Kidney epithelial cell (primary cell): Measurements from ENCODE around the gene RPS27A. TPM values are rescaled to one million over a fixed set of nuclear protein-coding genes. Genes with fewer than 3 reads are reported as not detected.
"Not testable (repeated sequence)": the region's sequence is repeated elsewhere in the genome, so short reads cannot be mapped to it uniquely, and the experiment has no call there.

Experiments
- DNase-seq: peaks from one replicate; pipeline ENCODE4 v3.0.0-alpha.2; 2010; ENCODE audit warnings: low read depth
- H3K27me3 ChIP-seq: 2 replicates; pipeline ENCODE4 v1.6.0; 2011; ENCODE audit warnings: low read length; ENCODE audit not compliant: control insufficient read depth, insufficient read depth
- H3K36me3 ChIP-seq: 2 replicates; pipeline ENCODE4 v1.5.1; 2011; ENCODE audit warnings: low read length; ENCODE audit not compliant: control insufficient read depth, insufficient read depth
- H3K4me3 ChIP-seq: 2 replicates; pipeline ENCODE4 v1.5.1; 2011; ENCODE audit warnings: low read depth, mild to moderate bottlenecking, control low read depth, low read length
- total RNA-seq: library from RNA; depleted of rRNA; stranded (reverse); fragments of >200 nt; gene quantifications from 2 replicates; pipeline ENCODE4 v1.2.3, GENCODE V29; 2015
- TF ChIP-seq, protein P1 (sequence below): IDR thresholded peaks from 2 replicates; pipeline ENCODE4 v1.5.1; 2011; ENCODE audit warnings: mild to moderate bottlenecking, moderate library complexity, low read length, control low read depth, inconsistent platforms; ENCODE audit not compliant: insufficient read depth, poor library complexity, severe bottlenecking

The RPS27A gene
- total RNA-seq: 3,043 and 3,295 TPM in 2 replicates

DNA sequence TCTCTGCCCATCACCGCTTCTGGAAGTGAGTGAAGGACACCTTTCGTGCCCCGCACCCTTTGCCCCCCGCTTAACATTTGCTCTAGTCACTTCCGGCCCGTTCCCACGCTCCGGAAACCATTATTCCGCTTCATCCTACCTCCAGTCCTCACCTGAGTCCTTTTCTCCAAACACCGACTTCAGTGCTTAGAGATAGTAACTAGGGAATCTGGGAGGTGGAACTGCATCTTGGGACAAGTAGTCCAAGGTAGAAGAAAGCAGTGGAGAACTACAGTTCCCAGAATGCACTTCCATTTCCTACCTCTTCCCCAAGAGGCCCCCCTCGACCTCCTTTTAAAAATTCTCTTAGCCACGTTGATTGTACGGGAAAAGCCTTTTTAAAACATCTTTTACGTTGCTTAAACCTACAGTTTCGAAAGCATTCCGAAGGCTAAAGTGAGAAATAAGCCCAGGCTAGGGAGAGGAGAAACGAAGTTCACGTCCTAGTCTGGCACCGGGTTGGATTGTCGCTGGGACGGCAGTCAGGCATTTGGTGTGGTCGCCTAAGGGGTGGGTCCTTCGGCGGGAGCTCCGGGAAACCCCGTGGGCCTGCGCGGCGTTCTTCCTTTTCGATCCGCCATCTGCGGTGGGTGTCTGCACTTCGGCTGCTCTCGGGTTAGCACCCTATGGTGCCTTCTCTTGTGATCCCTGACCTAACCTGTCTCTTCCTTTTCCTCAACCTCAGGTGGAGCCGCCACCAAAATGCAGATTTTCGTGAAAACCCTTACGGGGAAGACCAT is at the start of gene RPS27A, which contains the start of gene CLHC1:
Gene RPS27A, plus strand, starts transcription at position 605 of the 779 bp plus-strand sequence. Its CDS starts 137 bp downstream, at position 742.
Gene CLHC1, minus strand, starts transcription at position 210 of the 779 bp plus-strand sequence. CDS start 9,882 bp downstream, outside the sequence.
- TF ChIP-seq, protein P1, sequence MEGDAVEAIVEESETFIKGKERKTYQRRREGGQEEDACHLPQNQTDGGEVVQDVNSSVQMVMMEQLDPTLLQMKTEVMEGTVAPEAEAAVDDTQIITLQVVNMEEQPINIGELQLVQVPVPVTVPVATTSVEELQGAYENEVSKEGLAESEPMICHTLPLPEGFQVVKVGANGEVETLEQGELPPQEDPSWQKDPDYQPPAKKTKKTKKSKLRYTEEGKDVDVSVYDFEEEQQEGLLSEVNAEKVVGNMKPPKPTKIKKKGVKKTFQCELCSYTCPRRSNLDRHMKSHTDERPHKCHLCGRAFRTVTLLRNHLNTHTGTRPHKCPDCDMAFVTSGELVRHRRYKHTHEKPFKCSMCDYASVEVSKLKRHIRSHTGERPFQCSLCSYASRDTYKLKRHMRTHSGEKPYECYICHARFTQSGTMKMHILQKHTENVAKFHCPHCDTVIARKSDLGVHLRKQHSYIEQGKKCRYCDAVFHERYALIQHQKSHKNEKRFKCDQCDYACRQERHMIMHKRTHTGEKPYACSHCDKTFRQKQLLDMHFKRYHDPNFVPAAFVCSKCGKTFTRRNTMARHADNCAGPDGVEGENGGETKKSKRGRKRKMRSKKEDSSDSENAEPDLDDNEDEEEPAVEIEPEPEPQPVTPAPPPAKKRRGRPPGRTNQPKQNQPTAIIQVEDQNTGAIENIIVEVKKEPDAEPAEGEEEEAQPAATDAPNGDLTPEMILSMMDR: no peak
- Histone ChIP-seq H3K27me3 (no peaks in the 10 kb centered on the region), H3K4me3 (peak within 1 kb of the TSS; percentile 77), H3K36me3 (peaks cover 1% of the 10 kb centered on the region)
- DNase-seq: peak; percentile 97

DNA sequence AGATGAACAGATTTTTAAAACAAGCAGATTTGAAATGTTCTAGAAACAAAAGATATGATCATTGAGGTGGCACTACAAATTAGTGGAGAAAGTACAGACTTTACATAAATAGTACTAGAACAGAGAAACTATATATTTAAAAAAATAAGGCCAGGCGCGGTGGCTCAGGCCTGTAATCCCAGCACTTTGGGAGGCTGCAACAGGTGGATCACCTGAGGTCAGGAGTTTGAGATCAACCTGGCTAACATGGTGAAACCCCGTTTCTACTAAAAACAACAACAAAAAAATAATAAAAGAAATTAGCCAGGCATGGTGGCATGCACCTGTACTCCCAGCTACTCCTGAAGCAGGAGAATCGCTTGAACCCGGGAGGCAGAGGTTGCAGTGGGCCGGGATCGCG is 45.7 kb upstream of the RPS27A start:
- H3K27me3 ChIP-seq, H3K36me3 ChIP-seq, H3K4me3 ChIP-seq, DNase-seq: not testable (repeated sequence)

DNA sequence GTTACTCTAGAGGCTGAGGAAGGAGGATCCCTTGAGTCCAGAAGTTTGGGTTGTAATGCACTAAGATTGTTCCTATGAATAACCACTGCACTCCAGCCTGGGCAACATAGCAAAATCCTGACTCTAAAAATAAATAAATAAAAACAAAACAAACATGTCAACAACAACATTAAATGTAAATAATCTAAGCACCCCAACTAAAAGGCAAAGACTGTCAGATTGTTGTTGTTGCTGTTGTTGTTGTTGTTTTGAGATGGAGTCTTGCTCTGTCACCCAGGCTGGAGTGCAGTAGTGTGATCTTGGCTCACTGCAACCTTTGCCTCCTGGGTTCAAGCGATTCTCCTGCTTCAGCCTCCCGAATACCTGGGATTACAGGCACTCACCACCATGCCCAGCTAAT is 40.6 kb upstream of the RPS27A start:
- DNase-seq, H3K36me3 ChIP-seq, H3K4me3 ChIP-seq, H3K27me3 ChIP-seq: not testable (repeated sequence)

DNA sequence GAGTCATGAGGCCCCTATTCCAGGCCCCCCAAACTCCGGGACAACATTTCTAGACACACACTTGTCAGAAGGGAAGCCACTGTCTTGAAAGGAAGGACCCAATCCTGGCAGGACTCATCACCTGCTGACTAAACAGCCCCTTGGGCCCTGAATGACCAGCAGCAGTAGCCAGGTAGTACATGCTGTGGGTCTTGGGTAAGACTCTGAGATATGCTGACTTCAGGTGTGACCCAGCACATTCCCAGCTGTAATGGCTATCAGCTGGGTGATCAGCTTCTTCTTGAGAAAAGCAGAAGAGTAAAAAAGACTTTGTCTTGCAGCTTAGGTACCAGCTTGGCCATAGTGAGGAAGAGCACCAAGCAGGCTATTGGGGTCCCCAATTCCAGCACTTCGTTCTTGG is 36.0 kb upstream of the RPS27A start:
- no peaks in the 10 kb centered on the region for H3K36me3 ChIP-seq
- no peaks in the 10 kb centered on the region for H3K27me3 ChIP-seq
- H3K4me3 ChIP-seq: no peak overlapping the region
- no peak for DNase-seq
- TF ChIP-seq, protein P1: no peak

DNA sequence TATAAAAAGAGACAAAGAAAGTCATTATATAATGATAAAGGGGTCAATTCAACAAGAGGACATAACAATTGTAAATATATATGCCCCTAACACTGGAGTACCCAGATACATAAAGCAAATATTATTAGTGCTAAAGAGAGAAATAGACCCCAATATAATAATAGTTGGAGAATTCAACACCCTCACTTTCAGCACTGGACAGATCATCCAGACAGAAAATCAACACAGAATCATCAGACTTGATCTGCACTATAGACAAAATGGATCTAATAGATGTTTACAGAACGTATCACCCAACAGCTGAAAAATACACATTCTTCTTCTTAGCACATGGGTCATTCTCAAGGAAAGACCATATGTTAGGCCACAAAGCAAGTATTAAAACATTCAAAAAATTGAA is 32.1 kb upstream of the RPS27A start:
- TF ChIP-seq, protein P1: no peak
- Histone ChIP-seq H3K27me3 (no peaks in the 10 kb centered on the region), H3K4me3 (no peak overlapping the region), H3K36me3 (no peaks in the 10 kb centered on the region)
- DNase-seq: no peak

DNA sequence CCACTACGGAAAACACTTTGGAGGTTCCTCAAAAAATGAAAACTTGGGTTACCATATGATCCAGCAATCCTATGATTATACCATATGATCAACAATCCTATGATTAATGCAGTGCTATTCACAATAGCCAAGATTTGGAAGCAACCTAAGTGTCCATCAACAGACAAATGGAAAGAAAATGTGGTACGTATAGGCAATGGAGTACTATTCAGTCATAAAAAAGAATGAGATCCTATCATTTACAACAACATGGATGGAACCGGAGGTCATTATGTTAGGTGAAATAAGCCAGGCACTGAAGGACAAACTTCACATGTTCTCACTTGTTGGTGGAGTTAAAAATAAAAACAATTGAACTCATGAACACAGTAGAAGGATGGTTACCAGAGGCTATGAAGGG is 28.0 kb upstream of the RPS27A start:
- Histone ChIP-seq H3K27me3 (no peaks in the 10 kb centered on the region), H3K4me3 (no peak overlapping the region), H3K36me3 (no peaks in the 10 kb centered on the region)
- DNase-seq: no peak
- TF ChIP-seq, protein P1: no peak

DNA sequence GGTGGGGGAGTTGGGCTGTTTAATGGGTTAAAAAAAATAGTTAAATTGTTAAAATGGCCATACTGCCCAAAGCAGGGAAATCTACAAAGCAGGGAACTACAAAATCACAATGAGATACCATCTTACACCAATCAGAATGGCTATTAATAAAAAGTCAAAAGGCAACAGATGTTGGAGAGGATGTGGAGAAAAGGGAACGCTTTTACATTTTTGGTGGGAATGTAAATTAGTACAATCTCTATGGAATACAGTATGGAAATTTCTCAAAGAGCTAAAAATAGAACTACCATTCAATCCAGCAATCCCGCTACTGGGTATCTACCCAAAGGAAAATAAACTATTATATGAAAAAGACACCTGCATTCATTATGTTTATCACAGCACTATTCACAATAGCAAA is 27.5 kb upstream of the RPS27A start:
- Histone ChIP-seq H3K4me3 (no peak overlapping the region), H3K36me3 (no peaks in the 10 kb centered on the region), H3K27me3 (no peaks in the 10 kb centered on the region)
- TF ChIP-seq, protein P1: no peak
- no peak for DNase-seq
